Trophoblast cell (in vitro differentiated cells and primary cell): Measurements from ENCODE around the gene RSRP1.
"Not testable (repeated sequence)": the region's sequence is repeated elsewhere in the genome, so short reads cannot be mapped to it uniquely, and the experiment has no call there.

ENCODE experiments used
- DNase-seq, 2 donors: peaks; one replicate each; pipeline ENCODE4 v3.0.0-alpha.2; 2016
- H2AFZ ChIP-seq: 2 replicates; pipeline ENCODE4 v1.6.1; 2013; ENCODE audit warnings: low read length, moderate library complexity, mild to moderate bottlenecking; ENCODE audit not compliant: insufficient read depth, poor library complexity
- H2AK5ac ChIP-seq: 2 replicates; pipeline ENCODE4 v1.6.1; 2013; ENCODE audit warnings: mild to moderate bottlenecking, low read length
- H2BK120ac ChIP-seq: 2 replicates; pipeline ENCODE4 v1.6.1; 2013; ENCODE audit warnings: low read length, mild to moderate bottlenecking, moderate library complexity; ENCODE audit not compliant: insufficient read depth, poor library complexity
- H2BK12ac ChIP-seq: 2 replicates; pipeline ENCODE4 v1.6.1; 2013; ENCODE audit warnings: mild to moderate bottlenecking, low read length, moderate library complexity
- H2BK5ac ChIP-seq: 2 replicates; pipeline ENCODE4 v1.6.1; 2013; ENCODE audit warnings: low read length, low read depth, moderate library complexity, mild to moderate bottlenecking; ENCODE audit not compliant: poor library complexity
- H3K14ac ChIP-seq: 2 replicates; pipeline ENCODE4 v1.6.1; 2013; ENCODE audit warnings: mild to moderate bottlenecking, low read length
- H3K18ac ChIP-seq: 2 replicates; pipeline ENCODE4 v1.6.1; 2013; ENCODE audit warnings: mild to moderate bottlenecking, low read length
- H3K23ac ChIP-seq: 2 replicates; pipeline ENCODE4 v1.6.1; 2013; ENCODE audit warnings: low read length
- H3K27ac ChIP-seq: 2 replicates; pipeline ENCODE4 v1.5.1; 2013; ENCODE audit warnings: low read depth, mild to moderate bottlenecking, inconsistent platforms, low read length, moderate library complexity
- H3K27me3 ChIP-seq: 2 replicates; pipeline ENCODE4 v1.6.1; 2013; ENCODE audit warnings: inconsistent platforms, mild to moderate bottlenecking, low read length, moderate library complexity; ENCODE audit not compliant: insufficient read depth
- H3K36me3 ChIP-seq, 2 experiments: 1 replicate in 1 of 2; 2 replicates in 1 of 2; pipeline ENCODE4 v1.6.1; 2013; ENCODE audit warnings: low read length in 2 of 2, mild to moderate bottlenecking in 2 of 2, moderate library complexity in 1 of 2; ENCODE audit not compliant: insufficient read depth in 2 of 2, control insufficient read depth in 1 of 2
- H3K4ac ChIP-seq: 2 replicates; pipeline ENCODE4 v1.6.1; 2013; ENCODE audit warnings: low read depth, mild to moderate bottlenecking, low read length, moderate library complexity
- H3K4me1 ChIP-seq, 2 experiments: 1 replicate in 1 of 2; 2 replicates in 1 of 2; pipeline ENCODE4 v1.6.1; 2013; ENCODE audit warnings: low read length in 2 of 2, mild to moderate bottlenecking in 2 of 2, moderate library complexity in 1 of 2; ENCODE audit not compliant: insufficient read depth in 2 of 2, control insufficient read depth in 1 of 2
- H3K4me2 ChIP-seq: 2 replicates; pipeline ENCODE4 v1.6.1; 2013; ENCODE audit warnings: inconsistent platforms, mild to moderate bottlenecking, low read length, moderate library complexity
- H3K4me3 ChIP-seq: 2 replicates; pipeline ENCODE4 v1.5.1; 2013; ENCODE audit warnings: mild to moderate bottlenecking, low read depth, low read length, inconsistent platforms
- H3K79me1 ChIP-seq: one replicate; pipeline ENCODE4 v1.6.1; 2013; ENCODE audit warnings: low read length
- H3K79me2 ChIP-seq: 2 replicates; pipeline ENCODE4 v1.6.1; 2013; ENCODE audit warnings: low read length, mild to moderate bottlenecking; ENCODE audit not compliant: control insufficient read depth, insufficient read depth, poor library complexity
- H3K9ac ChIP-seq: 2 replicates; pipeline ENCODE4 v1.6.1; 2013; ENCODE audit warnings: mild to moderate bottlenecking, low read length
- H3K9me3 ChIP-seq: 2 replicates; pipeline ENCODE4 v1.6.1; 2013; ENCODE audit warnings: low read depth, mild to moderate bottlenecking, control low read depth, inconsistent platforms, low read length; ENCODE audit not compliant: insufficient read depth
- H4K12ac ChIP-seq: 2 replicates; pipeline ENCODE4 v1.6.1; 2013; ENCODE audit warnings: low read depth, mild to moderate bottlenecking, low read length, moderate library complexity
- H4K8ac ChIP-seq: 2 replicates; pipeline ENCODE4 v1.6.1; 2013; ENCODE audit warnings: low read depth, mild to moderate bottlenecking, low read length, moderate library complexity
- H4K91ac ChIP-seq: one replicate; pipeline ENCODE4 v1.6.1; 2013; ENCODE audit warnings: low read depth, mild to moderate bottlenecking, low read length, moderate library complexity
- WGBS: extraction: QIAGEN DNeasy Blood & Tissue Kit; methylation state at CpG from one replicate; pipeline ENCODE4 v1.1.7; 2013; ENCODE audit warnings: missing lambda C conversion rate; ENCODE audit not compliant: insufficient read length, insufficient coverage; ENCODE audit errors: extremely low coverage; 5-methylcytosine and 5-hydroxymethylcytosine counted together

The RSRP1 gene

GRCh38 chr1:25279693-25280111 lies 32.4 kb upstream of the RSRP1 start:
- not testable (repeated sequence) for H3K14ac ChIP-seq, H3K27me3 ChIP-seq, H3K4me3 ChIP-seq, H3K4me1 ChIP-seq, H3K79me1 ChIP-seq, H4K8ac ChIP-seq, H3K9ac ChIP-seq, H4K12ac ChIP-seq, H2BK5ac ChIP-seq, H2BK12ac ChIP-seq, H4K91ac ChIP-seq, H2BK120ac ChIP-seq, H3K27ac ChIP-seq, DNase-seq, H3K4ac ChIP-seq, H3K23ac ChIP-seq, H2AK5ac ChIP-seq, H3K4me2 ChIP-seq, H3K9me3 ChIP-seq, H3K79me2 ChIP-seq, H3K18ac ChIP-seq, H3K36me3 ChIP-seq, H2AFZ ChIP-seq
- WGBS, result no CpG with 5 or more reads among the region's 5 CpGs

- H2BK5ac ChIP-seq, H3K36me3 ChIP-seq, H2AFZ ChIP-seq, H3K23ac ChIP-seq, H3K9me3 ChIP-seq, H4K8ac ChIP-seq, H3K27me3 ChIP-seq, H3K4me2 ChIP-seq, H3K4me3 ChIP-seq, H4K91ac ChIP-seq, H3K4ac ChIP-seq, H3K27ac ChIP-seq, H3K18ac ChIP-seq, H2BK120ac ChIP-seq, H4K12ac ChIP-seq, H3K4me1 ChIP-seq, H2BK12ac ChIP-seq, H2AK5ac ChIP-seq, H3K9ac ChIP-seq, DNase-seq, H3K14ac ChIP-seq, H3K79me2 ChIP-seq, H3K79me1 ChIP-seq: not testable (repeated sequence)
- WGBS, result no CpG with 5 or more reads among the region's 8 CpGs
Observed at GRCh38 chr1:25278790-25279189, 31.5 kb upstream of the RSRP1 start.

GRCh38 chr1:25278358-25278757 lies 31.1 kb upstream of the RSRP1 start:
- H3K4ac ChIP-seq, H2BK120ac ChIP-seq, H2AK5ac ChIP-seq, H3K4me3 ChIP-seq, H4K91ac ChIP-seq, H3K79me2 ChIP-seq, H4K12ac ChIP-seq, H3K4me2 ChIP-seq, H3K27ac ChIP-seq, H3K79me1 ChIP-seq, H3K9ac ChIP-seq, H4K8ac ChIP-seq, DNase-seq, H3K27me3 ChIP-seq, H2AFZ ChIP-seq, H2BK5ac ChIP-seq, H3K18ac ChIP-seq, H3K36me3 ChIP-seq, H3K23ac ChIP-seq, H3K9me3 ChIP-seq, H3K4me1 ChIP-seq, H2BK12ac ChIP-seq, H3K14ac ChIP-seq: not testable (repeated sequence)
- WGBS, result no CpG with 5 or more reads among the region's 2 CpGs

- H3K14ac ChIP-seq, H3K4ac ChIP-seq, H3K36me3 ChIP-seq, H3K79me1 ChIP-seq, H4K12ac ChIP-seq, H2AK5ac ChIP-seq, H3K23ac ChIP-seq, H3K4me1 ChIP-seq, H2BK12ac ChIP-seq, H4K8ac ChIP-seq, H2AFZ ChIP-seq, H4K91ac ChIP-seq, H3K79me2 ChIP-seq, DNase-seq, H2BK120ac ChIP-seq, H3K18ac ChIP-seq, H3K9ac ChIP-seq, H3K27me3 ChIP-seq, H3K4me3 ChIP-seq, H2BK5ac ChIP-seq, H3K27ac ChIP-seq, H3K9me3 ChIP-seq, H3K4me2 ChIP-seq: not testable (repeated sequence)
- WGBS, result no CpG with 5 or more reads among the region's 1 CpG
Observed at GRCh38 chr1:25277295-25277694, 30.0 kb upstream of the RSRP1 start.
